Fibroblast of lung (primary cell): ENCODE data around the gene MAST2.

ENCODE experiments used
- EZH2 ChIP-seq: IDR thresholded peaks from 2 replicates; pipeline ENCODE4 v1.5.1; 2012; ENCODE audit warnings: low read length, control low read depth, mild to moderate bottlenecking; ENCODE audit errors: missing control alignments
- TF ChIP-seq, protein P1 (sequence below), 2 donors: IDR thresholded peaks in 1 of 2; conservative IDR thresholded peaks in 1 of 2; 1 replicate in 1 of 2; 2 replicates in 1 of 2; pipeline ENCODE4 v1.5.1; 2011 to 2012; ENCODE audit warnings: low read length in 2 of 2, control low read depth in 1 of 2, inconsistent platforms in 1 of 2, low read depth in 1 of 2, mild to moderate bottlenecking in 1 of 2

DNA sequence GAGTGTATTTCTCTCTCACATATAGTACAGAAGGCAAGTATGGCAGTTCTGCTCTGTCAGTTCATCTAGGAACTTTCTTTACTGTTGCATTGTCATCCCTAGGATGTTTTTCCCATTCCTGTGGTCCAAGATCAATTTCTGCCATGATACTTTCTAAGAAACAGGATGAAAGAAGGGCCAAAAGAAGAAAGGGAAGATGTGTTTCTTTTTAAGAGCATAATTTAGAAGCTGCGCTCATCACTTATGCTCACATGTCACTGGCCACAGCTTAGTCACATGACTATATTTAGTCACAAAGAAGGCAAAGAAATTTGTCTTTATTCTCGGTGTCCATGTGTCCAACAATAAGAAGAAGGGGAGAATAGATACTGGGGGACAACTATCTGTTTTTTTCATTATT lies 7.0 kb upstream of the MAST2 start:
- TF ChIP-seq, protein P1, sequence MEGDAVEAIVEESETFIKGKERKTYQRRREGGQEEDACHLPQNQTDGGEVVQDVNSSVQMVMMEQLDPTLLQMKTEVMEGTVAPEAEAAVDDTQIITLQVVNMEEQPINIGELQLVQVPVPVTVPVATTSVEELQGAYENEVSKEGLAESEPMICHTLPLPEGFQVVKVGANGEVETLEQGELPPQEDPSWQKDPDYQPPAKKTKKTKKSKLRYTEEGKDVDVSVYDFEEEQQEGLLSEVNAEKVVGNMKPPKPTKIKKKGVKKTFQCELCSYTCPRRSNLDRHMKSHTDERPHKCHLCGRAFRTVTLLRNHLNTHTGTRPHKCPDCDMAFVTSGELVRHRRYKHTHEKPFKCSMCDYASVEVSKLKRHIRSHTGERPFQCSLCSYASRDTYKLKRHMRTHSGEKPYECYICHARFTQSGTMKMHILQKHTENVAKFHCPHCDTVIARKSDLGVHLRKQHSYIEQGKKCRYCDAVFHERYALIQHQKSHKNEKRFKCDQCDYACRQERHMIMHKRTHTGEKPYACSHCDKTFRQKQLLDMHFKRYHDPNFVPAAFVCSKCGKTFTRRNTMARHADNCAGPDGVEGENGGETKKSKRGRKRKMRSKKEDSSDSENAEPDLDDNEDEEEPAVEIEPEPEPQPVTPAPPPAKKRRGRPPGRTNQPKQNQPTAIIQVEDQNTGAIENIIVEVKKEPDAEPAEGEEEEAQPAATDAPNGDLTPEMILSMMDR (conservative IDR thresholded peaks at IDR 0.05 in 1 of 2, IDR thresholded peaks at IDR 0.05 in 1 of 2; ENCODE audit: low read depth in 1 of 2, low read length in 2 of 2) = no peak
- TF ChIP-seq EZH2 = no peak
